HG03066 (cell line): ENCODE data around the gene DAB2IP.
A peak's percentile ranks its signal among the peaks of the same experiment; 100 is the strongest.

Experiments
- ATAC-seq: cut with Tn5 transposase; IDR thresholded peaks from one replicate; pipeline ENCODE4 v1.9.1; 2021; ENCODE audit warnings: low read depth; ENCODE audit not compliant: unreplicated experiment

Gene DAB2IP

GRCh38 chr9:121698627-121699570 lies 47.5 kb downstream of the DAB2IP start:
- ATAC-seq: no peak

GRCh38 chr9:121699571-121700164 lies 48.2 kb downstream of the DAB2IP start:
- ATAC-seq: no peak

GRCh38 chr9:121700165-121700831 lies 48.9 kb downstream of the DAB2IP start:
- no peak for ATAC-seq

- ATAC-seq: no peak
These were observed 49.5 kb downstream of the DAB2IP start for GRCh38 chr9:121700832-121701419.

GRCh38 chr9:121701736-121702261 lies 50.4 kb downstream of the DAB2IP start:
- ATAC-seq: no peak

- ATAC-seq: no peak
These were observed 51.7 kb downstream of the DAB2IP start for GRCh38 chr9:121703014-121703734.

- no peak for ATAC-seq
These were observed 52.8 kb downstream of the DAB2IP start for GRCh38 chr9:121704281-121704680.

GRCh38 chr9:121706149-121706750 lies 54.8 kb downstream of the DAB2IP start:
- no peak for ATAC-seq

GRCh38 chr9:121707477-121708424 lies 56.3 kb downstream of the DAB2IP start:
- ATAC-seq: peak; percentile 95

- ATAC-seq: no peak
These were observed 57.5 kb downstream of the DAB2IP start for GRCh38 chr9:121708768-121709488.

- no peak for ATAC-seq
These were observed 58.4 kb downstream of the DAB2IP start for GRCh38 chr9:121709798-121710197.

GRCh38 chr9:121711281-121711680 lies 59.8 kb downstream of the DAB2IP start:
- no peak for ATAC-seq

GRCh38 chr9:121711797-121712196 lies 60.4 kb downstream of the DAB2IP start:
- ATAC-seq: no peak

- no peak for ATAC-seq
These were observed 62.1 kb downstream of the DAB2IP start for GRCh38 chr9:121713400-121714070.

- no peak for ATAC-seq
These were observed 62.8 kb downstream of the DAB2IP start for GRCh38 chr9:121714075-121714705.

GRCh38 chr9:121714873-121715272 lies 63.4 kb downstream of the DAB2IP start:
- ATAC-seq: no peak
